Esophagus squamous epithelium (tissue), 5 donors: ENCODE data around the gene AP2A2. TPM values are rescaled to one million over a fixed set of nuclear protein-coding genes. Genes with fewer than 3 reads are reported as not detected.

Source experiments
- DNase-seq: peaks from one replicate; lab custom pipeline; 2025; lab: John Stamatoyannopoulos, UW
- H3K27ac ChIP-seq, 4 donors: fragments of 200-600 bp; sonication (generic); one replicate each; pipeline ENCODE4 v1.5.1; 2016 to 2019; ENCODE audit warnings: mild to moderate bottlenecking in 1 of 4
- H3K27me3 ChIP-seq, 4 donors: fragments of 200-600 bp; sonication (generic); 1 replicate in 3 of 4; 2 replicates in 1 of 4; pipeline versions ENCODE4 v1.5.1 to v1.6.0; 2017 to 2021; ENCODE audit warnings: antibody characterized with exemption in 1 of 4
- H3K36me3 ChIP-seq, 3 donors: fragments of 200-600 bp; sonication (generic); one replicate each; pipeline ENCODE4 v1.5.1; 2016 to 2019
- H3K4me1 ChIP-seq, 3 donors: fragments of 200-600 bp; sonication (generic); one replicate each; pipeline ENCODE4 v1.5.1; 2017 to 2019
- H3K4me3 ChIP-seq, 4 donors: fragments of 200-600 bp; sonication (generic); 1 replicate in 3 of 4; 2 replicates in 1 of 4; pipeline ENCODE4 v1.5.1; 2016 to 2019; ENCODE audit warnings: mild to moderate bottlenecking in 2 of 4, moderate library complexity in 1 of 4
- H3K9me3 ChIP-seq, 3 donors: fragments of 200-600 bp; sonication (generic); one replicate each; pipeline ENCODE4 v1.5.1; 2016 to 2019
- CTCF ChIP-seq, 6 experiments: fragments of 450-650 bp in 4 of 6; fragments of 200-600 bp in 2 of 6; sonication (generic) in 2 of 6; IDR thresholded peaks; one replicate each; pipeline ENCODE4 v1.5.1; 2016 to 2019; ENCODE audit warnings: antibody characterized with exemption in 6 of 6, mild to moderate bottlenecking in 4 of 6, moderate library complexity in 4 of 6
- POLR2A ChIP-seq, 4 donors: fragments of 450-650 bp; IDR thresholded peaks; one replicate each; pipeline ENCODE4 v1.6.1; 2017; ENCODE audit warnings: antibody characterized with exemption in 4 of 4, mild to moderate bottlenecking in 4 of 4, moderate library complexity in 3 of 4
- WGBS, 2 donors: methylation state at CpG; one replicate each; pipeline ENCODE4 v1.1.5; 2018; 5-methylcytosine and 5-hydroxymethylcytosine counted together
- intact Hi-C: fragments of 100-400 bp; cut with DNase I; formaldehyde crosslinking; loops from one replicate; pipeline ENCODE4 v1.15.0; 2022
- total RNA-seq, 4 donors: library from RNA; depleted of rRNA; stranded (reverse); fragments of >200 nt; gene quantifications; one replicate each; pipeline ENCODE4 v1.1.0, GENCODE V29; 2016
- donor health status: DM: yes; HTN: yes; CAD: no.

The AP2A2 gene
- total RNA-seq, 4 donors from 2014 or later, result 19.8 to 48.6 (median 28.5) TPM

- Histone ChIP-seq H3K27ac (no peak overlapping the region), H3K36me3 (no peaks in the 10 kb centered on the region), H3K4me3 (peak overlapping the region in 1 of 4 donors; percentile 16), H3K27me3 (peaks cover 0 to 87% (median 3%) of the 10 kb centered on the region in 4 donors), H3K4me1 (peaks cover 6 to 41% (median 7%) of the 10 kb centered on the region in 3 donors), H3K9me3 (no peaks in the 10 kb centered on the region)
- no peak for DNase-seq
- WGBS, 2 donors, result 33 to 44% methylated on average over 4 to 14 of the region's 39 CpGs
- TF ChIP-seq POLR2A (IDR thresholded peaks at IDR 0.05) (no peak), CTCF (IDR thresholded peaks at IDR 0.05) (peak; percentile 70 to 99 (median 95))
- intact Hi-C loops, result loop anchor here (5.0 kb wide), 2 partner anchors 123 to 203 kb away; partner anchors contain the start of gene AP2A2
Observed at GRCh38 chr11:1050581-1051355, 125.1 kb downstream of the AP2A2 start.

GRCh38 chr11:1051356-1052132 is 125.9 kb downstream of the AP2A2 start:
- H3K27me3 ChIP-seq, result peaks cover 0 to 95% (median 5%) of the 10 kb centered on the region in 4 donors
- peaks cover 6 to 41% (median 7%) of the 10 kb centered on the region in 3 donors for H3K4me1 ChIP-seq
- H3K27ac ChIP-seq, result no peak overlapping the region
- intact Hi-C loops, result loop anchor here (5.0 kb wide), 2 partner anchors 124 to 204 kb away; partner anchors contain the start of gene AP2A2
- H3K9me3 ChIP-seq, result no peaks in the 10 kb centered on the region
- no peak overlapping the region for H3K4me3 ChIP-seq
- 100% methylated on average over 2 of the region's 15 CpGs; no CpG with 5 or more reads in 1 of the 2 donors for WGBS, 2 donors
- no peak for DNase-seq
- TF ChIP-seq POLR2A (IDR thresholded peaks at IDR 0.05), result no peak
- TF ChIP-seq CTCF (IDR thresholded peaks at IDR 0.05), result no peak
- H3K36me3 ChIP-seq, result no peaks in the 10 kb centered on the region

DNA sequence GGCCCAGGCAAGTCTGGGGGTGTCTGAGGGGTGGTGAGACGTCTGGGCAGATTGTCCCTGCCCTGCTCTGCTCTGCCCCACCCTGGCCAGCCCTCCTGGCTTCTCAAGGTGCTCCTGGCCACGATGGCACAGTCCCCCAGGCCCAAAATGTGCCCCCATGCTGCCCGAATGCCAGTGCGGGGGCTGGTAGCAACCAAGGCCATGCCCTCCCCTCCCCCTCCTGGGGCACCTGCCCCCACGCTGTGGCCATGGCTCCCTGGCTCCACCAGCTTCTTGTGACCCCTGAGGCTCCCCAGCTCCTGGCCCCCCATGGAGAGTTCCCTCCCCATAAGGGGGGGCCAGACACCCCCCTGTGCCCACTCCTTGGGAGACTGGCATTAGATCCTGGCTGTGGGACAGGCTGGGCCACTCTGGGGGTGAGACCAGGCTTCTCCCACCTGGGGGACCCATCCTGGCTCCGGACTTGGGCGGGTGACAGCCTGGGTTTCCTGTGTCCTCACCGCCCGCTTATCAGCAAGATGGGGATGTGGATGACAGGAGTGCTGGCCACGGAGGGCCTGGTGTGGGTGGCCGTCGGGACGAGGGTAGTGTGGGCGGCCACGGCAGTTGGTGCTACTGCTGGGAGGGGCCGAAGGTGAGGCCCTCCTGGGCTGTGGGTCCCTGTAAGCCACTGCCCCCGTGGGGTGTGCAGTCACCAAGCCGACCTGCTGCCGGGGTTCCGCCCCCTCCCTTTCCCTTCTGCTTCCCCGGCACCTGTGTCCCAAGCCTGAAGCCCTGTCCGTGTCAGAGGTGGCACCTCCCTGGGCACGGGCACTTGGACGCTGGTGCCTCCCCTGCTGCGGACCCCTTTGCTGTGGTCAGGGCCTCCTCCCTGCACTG is 126.7 kb downstream of the AP2A2 start:
- Histone ChIP-seq H3K36me3 (no peaks in the 10 kb centered on the region), H3K27me3 (peaks cover 0 to 97% (median 3%) of the 10 kb centered on the region in 4 donors), H3K9me3 (no peaks in the 10 kb centered on the region), H3K27ac (no peak overlapping the region), H3K4me3 (no peak overlapping the region), H3K4me1 (peaks cover 6 to 41% (median 7%) of the 10 kb centered on the region in 3 donors)
- whole genome bisulfite sequencing, 2 donors, result 73 to 91% methylated on average over 7 to 9 of the region's 25 CpGs
- intact Hi-C loops, result loop anchor here (5.0 kb wide), 2 partner anchors 125 to 205 kb away; partner anchors contain the start of gene AP2A2
- TF ChIP-seq CTCF (IDR thresholded peaks at IDR 0.05) (no peak), POLR2A (IDR thresholded peaks at IDR 0.05) (no peak)
- DNase-seq, result no peak

DNA sequence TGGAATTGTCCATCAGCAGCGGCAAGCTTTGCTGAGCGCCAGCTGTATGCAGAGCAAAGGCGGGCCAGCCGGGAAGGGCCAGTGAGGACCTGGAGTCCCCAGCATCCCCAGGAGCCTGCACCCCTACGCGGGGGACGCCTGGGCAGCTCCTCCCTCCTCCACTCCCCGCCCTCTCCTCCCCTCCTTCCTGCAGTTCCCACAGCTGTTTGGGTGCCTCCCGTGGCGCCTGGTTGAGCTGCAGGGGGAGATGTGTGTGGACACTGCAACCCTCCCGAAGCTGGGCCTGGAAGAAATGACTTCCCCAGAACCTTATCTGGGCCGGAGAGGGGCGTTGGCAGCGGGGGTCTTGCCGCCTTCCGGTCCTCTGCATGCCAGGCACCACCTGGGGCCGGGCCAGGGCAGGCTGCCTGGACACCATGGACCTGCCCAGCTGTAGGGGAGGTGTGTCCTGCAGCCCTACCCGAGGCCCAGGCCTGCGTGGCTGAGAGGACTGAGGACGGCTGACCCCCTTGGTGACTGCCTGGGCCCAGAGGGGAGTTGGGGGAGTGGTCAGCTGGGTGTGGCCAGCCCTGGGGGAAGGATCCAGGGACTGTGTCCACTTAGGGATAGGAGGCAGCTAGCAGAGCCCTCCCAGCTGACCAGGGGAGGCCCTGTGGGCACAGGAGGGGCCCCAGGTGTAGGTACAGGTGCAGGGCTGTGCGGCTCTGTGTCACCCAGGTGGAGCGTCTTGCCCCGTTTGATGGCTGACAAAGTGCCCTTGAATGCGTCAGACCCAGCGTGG is 127.6 kb downstream of the AP2A2 start:
- DNase-seq, result no peak
- H3K4me3 ChIP-seq, result no peak overlapping the region
- H3K27me3 ChIP-seq, result peaks cover 0 to 97% (median 3%) of the 10 kb centered on the region in 4 donors
- no peak overlapping the region for H3K27ac ChIP-seq
- peaks cover 6 to 41% (median 7%) of the 10 kb centered on the region in 3 donors for H3K4me1 ChIP-seq
- intact Hi-C loops, result loop anchor here (5.0 kb wide), 2 partner anchors 126 to 206 kb away; partner anchors contain the start of gene AP2A2
- no peak for TF ChIP-seq POLR2A (IDR thresholded peaks at IDR 0.05)
- TF ChIP-seq CTCF (IDR thresholded peaks at IDR 0.05), result no peak
- no peaks in the 10 kb centered on the region for H3K36me3 ChIP-seq
- WGBS, 2 donors, result 86 to 92% methylated on average over 2 to 10 of the region's 25 CpGs
- H3K9me3 ChIP-seq, result no peaks in the 10 kb centered on the region
